GM18517 (cell line): ENCODE results near the gene CDON.

Experiments
- ATAC-seq: cut with Tn5 transposase; IDR thresholded peaks from one replicate; pipeline ENCODE4 v1.9.1; 2021; ENCODE audit warnings: mild to moderate bottlenecking, moderate library complexity; ENCODE audit not compliant: unreplicated experiment

Gene CDON

DNA sequence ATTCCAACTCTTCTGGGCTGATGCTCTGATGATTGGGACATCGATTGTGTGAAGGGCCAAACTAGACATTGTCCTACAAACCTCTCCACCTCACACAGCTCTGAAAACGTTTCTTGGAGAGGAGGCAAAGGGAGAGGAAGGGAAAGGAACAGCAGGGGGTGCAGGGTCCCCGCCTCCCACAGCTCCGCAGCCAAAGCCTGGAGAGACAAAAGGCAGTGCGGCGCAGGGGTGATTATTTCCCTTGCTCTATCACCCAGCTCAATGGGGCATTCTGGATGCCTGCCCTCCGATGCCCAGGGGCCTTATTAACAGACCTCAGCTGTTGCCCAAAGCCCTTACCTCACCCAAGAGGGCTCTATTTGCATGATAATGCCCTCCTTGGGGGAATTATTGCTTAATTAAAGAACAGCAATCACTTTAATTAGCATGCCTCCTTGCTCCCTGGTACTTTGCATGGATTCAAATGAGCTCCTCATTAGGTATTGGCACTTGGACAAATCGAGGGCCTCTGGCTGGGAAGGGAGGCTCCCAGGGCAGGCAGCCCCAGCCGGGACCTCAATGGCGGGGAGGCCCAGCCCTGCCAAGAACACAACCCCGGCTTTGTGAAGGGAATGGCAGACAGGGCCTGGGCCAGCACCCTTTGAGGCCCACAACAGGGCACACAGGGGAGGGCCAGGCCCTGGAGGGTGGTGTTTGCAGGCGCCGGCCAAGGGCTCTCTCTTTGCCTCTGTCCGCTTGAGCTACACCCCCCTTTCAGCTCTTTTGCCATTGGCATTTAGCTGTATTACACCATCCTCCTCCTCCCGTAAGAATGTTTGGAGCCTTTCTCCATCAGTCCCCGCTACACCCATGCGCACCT is 19.8 kb upstream of the CDON start:
- no peak for ATAC-seq

DNA sequence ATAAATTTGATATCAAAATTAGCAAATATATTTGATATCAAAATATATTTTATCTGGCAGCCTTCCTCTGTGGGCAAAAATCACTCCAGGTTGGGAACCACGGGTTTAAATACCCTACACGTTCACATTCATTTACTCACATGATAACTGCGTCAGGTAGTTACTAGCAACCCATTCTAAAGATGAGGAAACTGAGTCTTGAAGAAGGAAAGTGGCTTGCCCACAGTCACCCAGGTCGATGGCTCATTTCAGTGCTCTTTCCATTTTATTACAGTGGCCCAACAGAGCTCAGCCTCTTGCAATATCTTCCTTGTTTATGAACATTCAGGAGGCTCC is 19.2 kb upstream of the CDON start:
- ATAC-seq: no peak

DNA sequence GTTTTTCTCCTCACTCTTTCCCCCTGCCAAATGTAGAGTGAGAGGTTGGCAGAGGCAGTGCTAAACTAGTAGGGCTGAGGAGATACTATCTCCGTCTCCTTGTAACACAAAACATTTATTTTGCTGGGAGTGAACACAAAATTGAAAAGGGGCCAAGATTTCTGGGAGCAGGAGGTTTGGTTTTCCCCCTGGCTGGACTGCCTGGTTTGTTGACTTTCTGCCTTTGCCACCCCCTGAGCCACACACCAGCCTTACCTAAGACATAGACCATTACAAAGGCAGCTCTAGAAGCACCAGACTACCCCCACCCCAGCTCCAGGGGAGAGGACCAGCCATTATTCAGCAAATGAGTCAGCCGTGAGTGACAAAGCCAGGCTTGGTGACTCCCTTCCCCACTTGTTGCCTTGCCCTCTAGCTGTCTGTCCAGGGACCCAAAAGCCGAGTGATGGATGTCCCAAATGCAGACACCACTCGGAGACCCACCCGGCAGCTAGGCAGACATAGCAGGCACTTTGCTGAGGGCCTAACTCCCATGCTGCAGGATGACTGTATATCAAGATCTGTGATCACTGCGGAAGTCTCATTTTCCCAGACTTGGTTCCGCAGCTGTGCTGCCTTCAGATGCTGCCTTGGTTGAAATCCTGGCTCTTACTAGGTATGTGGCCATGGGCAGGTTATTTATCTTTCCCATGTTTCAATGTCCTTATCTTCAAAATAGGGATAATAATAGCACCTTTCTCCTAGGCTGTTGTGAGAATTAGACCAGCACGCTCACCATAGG is 17.7 kb upstream of the CDON start:
- no peak for ATAC-seq

DNA sequence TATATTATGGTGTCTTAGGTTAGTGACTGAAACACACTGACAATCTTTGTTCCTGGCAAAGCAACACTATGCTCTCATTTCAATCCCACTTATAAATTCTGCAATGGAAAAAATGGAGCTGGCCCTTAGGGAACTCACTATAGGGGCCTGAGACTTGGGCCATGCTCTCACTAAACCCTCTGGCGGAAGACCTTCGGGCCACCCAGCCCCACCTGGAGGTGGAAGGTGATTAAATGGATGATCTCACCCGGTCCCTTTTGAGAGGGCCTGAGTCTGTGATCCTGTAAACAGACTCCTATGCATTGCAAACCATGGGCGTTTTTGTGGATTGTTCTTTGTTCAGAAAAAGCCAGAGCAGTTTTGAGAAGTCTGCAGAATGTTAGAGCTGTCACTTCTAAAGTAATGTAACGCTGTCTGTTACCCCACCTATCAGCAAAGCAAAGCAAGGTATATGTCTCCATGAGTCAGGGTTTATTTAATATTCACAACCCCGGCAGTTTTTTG is 17.0 kb upstream of the CDON start:
- ATAC-seq: no peak

DNA sequence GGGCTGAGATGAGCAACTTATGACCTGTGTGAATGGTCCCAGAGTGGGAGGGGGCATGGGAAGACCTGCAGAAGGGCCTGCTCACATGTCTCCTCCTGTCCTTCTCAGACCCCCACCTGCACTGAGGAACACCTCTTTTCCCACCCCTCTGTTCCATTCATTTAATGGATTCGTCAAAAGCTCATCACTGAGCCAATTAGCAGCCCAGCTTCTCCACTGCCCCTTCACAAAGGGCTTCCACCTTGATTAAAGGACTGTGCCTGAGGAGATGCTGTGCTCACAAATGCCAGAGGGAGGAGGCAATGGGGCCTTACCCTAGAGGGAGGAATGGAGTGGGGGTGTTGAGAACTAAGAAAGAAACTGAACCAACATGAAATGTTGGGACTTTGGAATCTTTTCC is 14.0 kb upstream of the CDON start:
- no peak for ATAC-seq

DNA sequence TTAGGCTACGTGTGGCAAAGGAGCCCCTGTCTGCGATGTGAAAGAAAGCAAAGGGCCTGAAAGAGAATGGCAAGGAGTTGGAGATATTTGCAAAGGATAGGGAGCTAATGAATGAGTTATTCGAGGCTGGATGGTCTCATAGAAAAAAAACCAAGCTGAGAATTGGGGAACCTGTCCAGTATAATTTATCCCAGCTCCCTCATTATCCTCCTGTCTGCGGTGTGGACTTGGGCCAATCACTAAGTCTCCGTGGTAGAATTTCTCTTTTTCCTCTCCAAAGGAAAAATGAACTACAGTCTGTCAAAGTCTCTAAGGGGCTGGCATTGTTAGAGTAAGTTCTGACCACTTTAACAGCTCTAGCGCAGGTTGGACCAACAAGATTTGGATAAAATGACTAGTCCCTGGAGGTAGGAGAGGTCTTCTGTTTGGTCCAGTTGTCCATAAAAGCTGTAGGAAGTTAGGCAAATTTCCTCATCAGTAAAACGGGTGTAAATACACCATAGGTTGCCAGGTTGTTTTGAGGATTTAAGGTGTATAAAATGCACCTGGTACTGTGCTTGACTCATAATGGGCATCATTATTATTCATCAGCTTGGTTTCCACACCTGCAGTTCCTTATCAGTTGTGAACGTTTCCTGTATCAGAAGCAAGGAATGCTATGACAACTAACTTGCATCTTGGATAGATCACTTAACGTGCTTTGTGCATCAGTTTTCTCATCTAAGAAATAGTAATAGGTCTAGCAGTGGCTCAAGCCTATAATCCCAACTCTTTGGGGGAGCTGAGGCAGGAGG is 10.3 kb upstream of the CDON start:
- no peak for ATAC-seq

DNA sequence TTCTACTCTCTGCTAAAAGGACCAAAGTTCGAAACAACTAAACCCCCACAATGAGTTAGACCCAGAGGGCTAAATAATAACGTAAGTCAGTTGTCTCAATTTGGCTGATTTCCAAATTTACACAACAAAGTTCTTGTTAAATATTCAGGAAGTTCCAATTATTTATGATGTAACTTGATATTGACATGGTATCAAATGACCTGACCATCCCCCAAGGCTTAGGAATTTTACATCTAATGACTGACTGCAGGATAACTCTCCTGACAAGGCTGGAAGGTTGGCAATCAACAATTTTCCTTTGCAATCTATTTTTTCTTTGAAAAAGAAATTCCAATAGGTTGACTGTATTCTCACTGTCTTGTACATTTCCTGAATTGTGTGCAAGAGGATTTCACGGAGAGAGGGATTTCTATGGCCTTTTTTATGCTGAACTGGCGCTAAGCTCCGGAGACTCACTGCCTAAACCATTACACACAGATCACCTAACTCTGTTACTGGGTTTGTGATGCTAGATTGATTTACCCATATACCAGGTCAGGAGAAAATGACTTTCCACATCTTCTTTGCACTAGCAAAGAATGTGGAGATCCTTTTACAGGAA is 9.6 kb upstream of the CDON start:
- no peak for ATAC-seq

DNA sequence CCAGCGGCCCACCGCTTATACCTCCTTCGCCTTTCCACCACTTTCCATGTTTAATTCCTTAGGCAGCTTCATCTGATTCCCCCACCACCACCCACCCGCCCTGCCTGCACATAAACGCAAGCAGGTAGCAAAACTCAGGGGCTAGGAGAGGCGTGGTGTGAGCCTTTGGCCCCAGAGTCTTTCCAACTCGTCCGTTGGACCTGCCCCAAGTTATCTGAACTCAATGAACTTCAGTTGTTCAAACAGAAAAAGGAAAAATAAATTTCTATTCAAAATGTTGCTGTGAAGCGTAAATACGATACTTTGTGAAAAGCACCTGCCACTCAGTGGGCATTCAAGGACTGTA is 814 bp upstream of the CDON start:
- ATAC-seq: no peak

DNA sequence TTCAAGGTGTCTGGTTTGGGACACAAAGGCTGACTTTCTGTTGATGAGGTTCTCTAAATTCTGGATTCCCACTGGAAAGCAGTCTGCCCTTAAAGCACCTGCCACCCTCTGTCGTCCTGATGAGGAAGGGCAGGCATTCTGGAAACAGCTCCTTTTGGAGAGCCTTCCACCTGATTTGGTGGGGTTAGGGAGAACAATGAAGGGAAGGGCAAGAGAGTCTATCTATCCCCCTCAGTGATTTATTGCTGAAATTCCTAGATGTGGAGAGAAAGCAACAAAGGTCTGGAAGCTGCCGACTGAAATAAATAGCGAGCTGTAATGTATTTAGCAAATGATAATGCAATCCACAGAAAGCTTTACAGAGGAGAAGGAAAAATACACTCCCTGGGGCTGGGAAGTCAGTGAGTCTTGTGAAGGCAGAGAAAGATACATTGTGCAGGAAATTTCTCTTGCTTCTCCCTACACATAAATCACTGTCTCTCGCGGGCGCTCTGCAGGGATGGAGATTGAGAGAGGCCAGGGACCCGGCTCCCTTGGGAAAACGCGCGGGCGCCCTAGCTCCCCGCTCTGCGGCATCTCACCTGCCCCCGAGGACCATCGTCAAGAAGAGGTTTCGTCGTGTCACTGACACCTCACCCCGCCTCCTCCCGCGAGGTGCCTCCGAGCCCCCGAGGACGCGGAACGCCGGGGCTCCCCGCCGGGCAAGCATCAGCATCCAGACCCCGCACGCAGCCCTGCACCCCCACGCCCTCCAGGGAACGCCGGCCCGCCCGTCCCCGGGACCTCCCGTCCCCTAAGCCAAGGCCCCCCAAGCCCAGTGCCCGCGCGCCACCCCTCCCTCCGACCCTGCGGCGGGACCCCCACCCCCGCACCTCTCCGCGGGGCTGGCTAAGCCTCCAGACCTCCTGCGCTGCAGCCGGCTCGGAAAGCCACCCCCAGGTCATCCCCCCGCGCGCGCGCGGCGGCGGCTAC is 673 bp downstream of the CDON start:
- no peak for ATAC-seq

DNA sequence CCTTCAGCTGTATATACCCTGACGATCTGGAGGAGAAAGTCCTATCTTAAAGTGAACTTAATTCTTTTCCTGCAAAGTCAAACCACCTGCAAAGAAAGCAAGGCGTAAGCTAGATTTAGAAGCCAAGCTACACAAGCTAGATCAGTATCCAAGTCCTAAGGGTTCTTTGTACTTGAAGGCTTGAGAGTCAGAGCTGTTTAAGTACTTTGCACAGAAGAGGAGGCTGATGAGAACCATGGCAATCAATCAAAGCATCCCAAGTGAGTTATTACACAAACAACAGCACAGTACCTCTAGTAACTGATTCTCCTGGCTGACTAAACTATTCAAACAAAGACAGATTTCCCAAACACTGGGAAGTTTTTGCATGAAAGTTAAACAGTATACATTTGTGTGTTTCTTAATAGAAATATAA is 1.9 kb downstream of the CDON start:
- no peak for ATAC-seq

DNA sequence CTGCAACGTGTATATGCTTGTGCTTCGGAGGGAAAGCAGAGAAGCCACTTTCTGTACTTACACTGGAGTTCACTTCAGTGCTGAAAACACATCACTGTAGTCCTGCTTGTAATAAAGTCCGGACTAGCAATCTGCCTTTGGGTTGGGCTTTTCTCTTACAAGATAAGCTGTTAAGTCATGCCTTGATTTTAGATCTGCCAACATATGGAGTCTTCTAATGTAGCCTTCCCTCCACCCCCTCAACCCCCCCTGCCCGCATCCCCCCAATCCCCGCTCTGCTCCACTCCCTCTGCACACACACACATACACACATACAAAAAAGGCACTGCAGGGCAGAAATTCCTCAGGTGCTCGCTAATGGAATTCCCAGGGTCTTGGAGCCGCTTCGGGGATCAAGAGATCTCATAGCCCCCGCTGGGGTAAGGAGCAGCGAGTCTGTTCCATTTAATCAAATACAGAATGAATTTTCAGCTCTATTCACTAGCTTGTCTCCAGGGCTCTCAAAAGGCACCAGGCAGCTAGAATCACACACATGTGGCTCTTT is 3.4 kb downstream of the CDON start:
- no peak for ATAC-seq

DNA sequence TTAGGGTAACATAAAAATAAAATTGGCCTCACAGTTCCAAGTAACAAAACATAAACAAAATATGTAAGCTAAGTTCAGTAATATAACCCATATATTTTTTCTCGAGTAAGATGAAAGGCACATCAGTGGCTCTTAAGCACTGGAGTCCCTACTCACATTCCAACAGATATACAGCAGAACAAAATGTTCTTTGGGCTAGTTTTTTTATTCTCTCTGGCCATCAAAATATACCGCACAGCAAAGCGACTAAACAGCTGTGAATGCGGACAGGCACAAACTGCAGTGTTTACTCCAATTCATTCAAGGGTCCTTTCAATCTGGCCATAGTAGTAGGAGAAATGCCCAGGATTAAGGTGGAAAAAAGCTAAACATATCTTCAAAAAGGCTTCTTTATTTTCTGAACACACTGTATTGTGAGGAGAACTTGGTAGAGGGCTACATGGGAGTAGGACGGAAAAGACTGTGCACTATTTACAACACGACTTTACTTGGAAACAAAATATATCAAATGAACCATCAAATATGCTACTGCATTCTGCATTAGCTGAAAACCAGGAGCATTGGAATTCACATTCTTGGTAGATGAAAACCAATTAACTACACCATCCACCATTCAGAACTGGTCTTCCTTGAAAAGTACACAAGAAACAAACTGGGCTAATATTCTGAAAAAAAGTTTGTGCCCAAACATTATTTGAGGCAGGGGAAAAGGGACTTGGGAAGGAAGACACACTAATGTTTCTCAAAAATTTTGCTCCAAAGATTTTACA is 4.4 kb downstream of the CDON start:
- no peak for ATAC-seq

DNA sequence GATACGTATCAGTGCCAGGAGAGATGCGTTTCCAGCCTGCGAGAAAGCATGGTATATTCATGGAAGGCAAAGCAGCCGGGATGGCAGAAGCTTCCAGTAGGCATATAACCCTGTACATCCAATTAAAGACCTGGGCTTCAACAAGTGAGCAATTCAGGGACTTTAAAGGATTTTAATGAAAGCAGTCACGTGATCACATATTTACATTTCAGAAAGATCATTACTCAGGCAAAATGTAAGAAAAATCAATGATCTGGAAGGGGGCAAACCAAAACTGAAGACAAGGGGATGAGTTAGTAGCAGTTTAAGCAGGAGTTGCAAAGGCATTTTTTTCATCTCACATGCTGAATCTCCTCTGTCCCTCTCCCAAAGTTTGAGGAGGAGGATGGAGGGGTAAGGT is 7.8 kb downstream of the CDON start:
- ATAC-seq: no peak

DNA sequence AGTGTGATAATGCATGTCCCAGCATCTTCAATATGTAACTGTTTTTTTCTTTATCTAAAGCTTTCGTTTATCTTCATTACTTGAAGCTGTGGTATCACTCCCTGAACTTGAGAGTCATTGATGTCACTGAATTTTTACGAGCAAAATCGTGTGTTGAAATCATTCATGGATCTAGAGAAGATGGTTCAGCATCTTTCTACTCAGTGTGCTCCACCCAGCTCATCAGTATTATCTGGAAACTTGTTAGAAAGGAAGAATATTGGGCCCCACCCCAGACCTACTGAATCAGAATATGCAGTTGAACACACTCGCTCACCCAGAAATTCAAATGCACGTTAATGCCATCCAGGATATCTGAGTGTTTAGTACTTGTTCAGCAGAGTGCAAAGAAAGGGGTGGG is 8.3 kb downstream of the CDON start:
- ATAC-seq: no peak

DNA sequence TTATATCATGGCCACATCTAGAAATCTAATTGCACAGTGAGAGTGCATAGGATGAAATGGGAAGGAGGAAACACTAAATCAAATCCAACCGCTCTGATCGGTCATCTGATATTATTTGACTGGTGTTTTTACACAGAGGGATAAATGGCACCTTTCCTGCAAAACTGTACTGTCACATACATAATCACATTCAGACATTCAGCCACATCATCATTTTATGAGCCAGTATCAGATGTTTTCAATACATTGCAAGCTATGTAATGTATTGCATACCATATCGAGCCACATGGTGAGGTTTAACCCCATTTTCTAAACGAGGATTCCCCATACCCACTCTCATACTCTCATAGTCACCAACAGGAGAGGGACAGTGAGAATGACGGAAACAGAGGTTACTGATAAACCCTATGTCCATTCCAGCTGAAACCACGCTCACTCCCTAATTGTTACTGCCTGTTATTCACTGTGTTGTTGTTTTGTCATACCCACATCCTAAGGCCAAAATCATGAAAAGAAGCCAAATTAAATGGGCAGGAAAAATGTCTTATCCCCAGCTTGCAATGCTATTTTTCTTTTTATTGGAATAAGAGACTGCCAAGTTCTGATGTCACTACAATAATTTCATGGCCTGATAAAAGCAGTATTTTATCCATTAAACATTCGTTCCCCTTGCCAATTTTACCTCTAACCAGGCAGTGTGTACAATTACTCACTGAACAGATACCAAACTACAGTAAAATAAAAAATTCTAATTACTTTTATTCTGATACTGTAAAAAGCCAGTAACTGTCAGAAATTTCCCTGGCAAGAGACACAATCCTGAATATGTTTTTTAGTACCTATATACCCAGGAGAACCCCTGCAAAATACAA is 9.0 kb downstream of the CDON start:
- no peak for ATAC-seq

DNA sequence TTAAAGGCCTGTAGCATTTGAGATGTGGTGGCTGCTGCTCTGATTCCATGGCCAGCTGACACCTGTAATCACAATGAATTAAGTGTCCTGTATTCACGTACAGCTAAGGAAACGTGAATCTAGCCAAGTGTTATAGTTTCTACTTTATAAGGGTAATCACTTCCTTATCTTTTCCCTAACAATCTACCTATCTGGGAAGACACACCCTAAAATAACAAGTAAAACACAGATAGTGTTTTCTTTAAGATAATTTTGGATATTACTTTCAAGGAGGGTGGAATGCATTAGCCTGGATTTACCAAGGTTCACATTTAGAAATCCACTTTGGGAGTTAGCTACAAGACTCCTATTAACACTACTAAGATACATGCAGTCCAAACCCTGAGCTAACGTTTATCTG is 11.5 kb downstream of the CDON start:
- ATAC-seq: no peak

DNA sequence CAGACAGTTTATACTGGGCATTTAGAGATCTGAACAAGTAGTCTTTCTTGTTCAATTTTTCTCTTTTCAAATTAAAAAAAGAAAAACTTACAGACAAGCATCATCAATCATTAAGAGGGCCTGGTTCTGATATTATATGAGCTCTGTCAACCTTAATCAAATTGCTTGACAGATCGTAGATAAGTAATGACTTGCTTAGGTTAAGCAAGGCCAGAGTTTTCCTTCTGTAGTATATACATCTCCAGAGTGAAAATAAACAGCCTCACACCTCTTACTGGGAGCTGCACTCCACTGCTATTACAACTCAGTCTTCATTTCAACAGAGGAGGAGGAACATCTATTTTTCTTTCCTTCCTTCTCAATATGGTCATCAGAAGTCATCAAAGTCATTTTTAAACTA is 13.5 kb downstream of the CDON start:
- no peak for ATAC-seq

DNA sequence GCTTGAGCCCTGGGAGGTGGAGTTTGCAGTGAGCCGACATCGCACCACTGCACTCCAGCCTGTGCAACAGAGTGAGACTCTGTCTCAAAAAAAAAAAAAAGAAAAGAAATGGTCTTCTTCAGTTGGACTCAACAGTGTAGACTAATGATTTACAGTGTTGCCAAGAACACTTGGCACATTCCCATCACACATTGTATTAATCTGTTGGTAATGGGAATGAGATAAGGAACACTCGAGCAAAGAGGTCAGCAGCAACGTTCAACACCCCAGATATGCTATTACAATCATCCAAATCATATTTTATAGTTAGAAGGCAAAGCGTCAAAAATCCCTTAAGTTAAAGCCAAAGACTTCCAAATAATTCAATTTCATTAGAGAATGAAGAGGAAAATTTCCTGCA is 14.5 kb downstream of the CDON start:
- no peak for ATAC-seq
